Esophagus squamous epithelium (tissue), 5 donors: ENCODE measurements around the gene OR1I1. TPM values are rescaled to one million over a fixed set of nuclear protein-coding genes. Genes with fewer than 3 reads are reported as not detected.

Experiments
- DNase-seq: peaks from one replicate; lab custom pipeline; 2025; lab: John Stamatoyannopoulos, UW
- H3K27ac ChIP-seq, 4 donors: fragments of 200-600 bp; sonication (generic); one replicate each; pipeline ENCODE4 v1.5.1; 2016 to 2019; ENCODE audit warnings: mild to moderate bottlenecking in 1 of 4
- H3K27me3 ChIP-seq, 4 donors: fragments of 200-600 bp; sonication (generic); 1 replicate in 3 of 4; 2 replicates in 1 of 4; pipeline versions ENCODE4 v1.5.1 to v1.6.0; 2017 to 2021; ENCODE audit warnings: antibody characterized with exemption in 1 of 4
- H3K36me3 ChIP-seq, 3 donors: fragments of 200-600 bp; sonication (generic); one replicate each; pipeline ENCODE4 v1.5.1; 2016 to 2019
- H3K4me1 ChIP-seq, 3 donors: fragments of 200-600 bp; sonication (generic); one replicate each; pipeline ENCODE4 v1.5.1; 2017 to 2019
- H3K4me3 ChIP-seq, 4 donors: fragments of 200-600 bp; sonication (generic); 1 replicate in 3 of 4; 2 replicates in 1 of 4; pipeline ENCODE4 v1.5.1; 2016 to 2019; ENCODE audit warnings: mild to moderate bottlenecking in 2 of 4, moderate library complexity in 1 of 4
- H3K9me3 ChIP-seq, 3 donors: fragments of 200-600 bp; sonication (generic); one replicate each; pipeline ENCODE4 v1.5.1; 2016 to 2019
- CTCF ChIP-seq, 6 experiments: fragments of 450-650 bp in 4 of 6; fragments of 200-600 bp in 2 of 6; sonication (generic) in 2 of 6; IDR thresholded peaks; one replicate each; pipeline ENCODE4 v1.5.1; 2016 to 2019; ENCODE audit warnings: antibody characterized with exemption in 6 of 6, mild to moderate bottlenecking in 4 of 6, moderate library complexity in 4 of 6
- POLR2A ChIP-seq, 4 donors: fragments of 450-650 bp; IDR thresholded peaks; one replicate each; pipeline ENCODE4 v1.6.1; 2017; ENCODE audit warnings: antibody characterized with exemption in 4 of 4, mild to moderate bottlenecking in 4 of 4, moderate library complexity in 3 of 4
- WGBS, 2 donors: methylation state at CpG; one replicate each; pipeline ENCODE4 v1.1.5; 2018; 5-methylcytosine and 5-hydroxymethylcytosine counted together
- intact Hi-C: fragments of 100-400 bp; cut with DNase I; formaldehyde crosslinking; loops from one replicate; pipeline ENCODE4 v1.15.0; 2022
- total RNA-seq, 4 donors: library from RNA; depleted of rRNA; stranded (reverse); fragments of >200 nt; gene quantifications; one replicate each; pipeline ENCODE4 v1.1.0, GENCODE V29; 2016
- donor health status: DM: yes; HTN: yes; CAD: no.

The OR1I1 gene
- total RNA-seq, 4 donors from 2014 or later, result not detected

GRCh38 chr19:15111758-15112157 is 29.7 kb downstream of the OR1I1 start:
- no peak for TF ChIP-seq POLR2A (IDR thresholded peaks at IDR 0.05)
- no peak for TF ChIP-seq CTCF (IDR thresholded peaks at IDR 0.05)
- Histone ChIP-seq H3K4me3 (no peak overlapping the region), H3K4me1 (peaks cover 3 to 39% (median 15%) of the 10 kb centered on the region in 3 donors), H3K27me3 (peaks cover 0 to 8% (median 0%) of the 10 kb centered on the region in 4 donors), H3K9me3 (no peaks in the 10 kb centered on the region), H3K27ac (no peak overlapping the region), H3K36me3 (peaks cover 15 to 78% (median 25%) of the 10 kb centered on the region in 3 donors)
- no peak for DNase-seq
- intact Hi-C loops, result no loop called here
- 90 to 100% methylated on average over 1 of the region's 1 CpG for WGBS, 2 donors

- TF ChIP-seq CTCF (IDR thresholded peaks at IDR 0.05) (peak in 2 of 6 experiments; percentile 8 to 24), POLR2A (IDR thresholded peaks at IDR 0.05) (no peak)
- H3K4me3 ChIP-seq, result no peak overlapping the region
- no peak overlapping the region for H3K27ac ChIP-seq
- H3K4me1 ChIP-seq, result peaks cover 0 to 34% (median 15%) of the 10 kb centered on the region in 3 donors
- no peak for DNase-seq
- 68 to 82% methylated on average over 2 to 4 of the region's 11 CpGs for WGBS, 2 donors
- H3K27me3 ChIP-seq, result peaks cover 0 to 7% (median 0%) of the 10 kb centered on the region in 4 donors
- peaks cover 20 to 84% (median 32%) of the 10 kb centered on the region in 3 donors for H3K36me3 ChIP-seq
- intact Hi-C loops, result no loop called here
- no peaks in the 10 kb centered on the region for H3K9me3 ChIP-seq
Measured at GRCh38 chr19:15112385-15112784, 30.4 kb downstream of the OR1I1 start.

- Histone ChIP-seq H3K4me3 (no peak overlapping the region), H3K4me1 (peaks cover 0 to 27% (median 7%) of the 10 kb centered on the region in 3 donors), H3K36me3 (peaks cover 20 to 96% (median 38%) of the 10 kb centered on the region in 3 donors), H3K27ac (peak overlapping the region in 1 of 4 donors; percentile 55), H3K27me3 (no peaks in the 10 kb centered on the region), H3K9me3 (no peaks in the 10 kb centered on the region)
- DNase-seq, result no peak
- TF ChIP-seq POLR2A (IDR thresholded peaks at IDR 0.05) (no peak), CTCF (IDR thresholded peaks at IDR 0.05) (no peak)
- intact Hi-C loops, result no loop called here
- 96 to 97% methylated on average over 7 to 17 of the region's 58 CpGs for WGBS, 2 donors
Measured at GRCh38 chr19:15113245-15114152, 31.5 kb downstream of the OR1I1 start.

GRCh38 chr19:15114153-15114540 is 32.1 kb downstream of the OR1I1 start:
- H3K4me3 ChIP-seq, result no peak overlapping the region
- peak overlapping the region in 2 of 4 donors; percentile 13 to 55 for H3K27ac ChIP-seq
- 67 to 71% methylated on average over 3 to 4 of the region's 7 CpGs for WGBS, 2 donors
- H3K9me3 ChIP-seq, result no peaks in the 10 kb centered on the region
- peaks cover 0 to 22% (median 3%) of the 10 kb centered on the region in 3 donors for H3K4me1 ChIP-seq
- no peaks in the 10 kb centered on the region for H3K27me3 ChIP-seq
- no peak for DNase-seq
- H3K36me3 ChIP-seq, result peaks cover 25 to 100% (median 44%) of the 10 kb centered on the region in 3 donors
- no peak for TF ChIP-seq CTCF (IDR thresholded peaks at IDR 0.05)
- TF ChIP-seq POLR2A (IDR thresholded peaks at IDR 0.05), result no peak
- intact Hi-C loops, result no loop called here

- TF ChIP-seq CTCF (IDR thresholded peaks at IDR 0.05), result no peak
- TF ChIP-seq POLR2A (IDR thresholded peaks at IDR 0.05), result no peak
- peaks cover 0 to 20% (median 3%) of the 10 kb centered on the region in 3 donors for H3K4me1 ChIP-seq
- H3K36me3 ChIP-seq, result peaks cover 31 to 100% (median 52%) of the 10 kb centered on the region in 3 donors
- intact Hi-C loops, result no loop called here
- WGBS, 2 donors, result 28 to 60% methylated on average over 1 to 8 of the region's 13 CpGs
- no peak for DNase-seq
- H3K9me3 ChIP-seq, result no peaks in the 10 kb centered on the region
- no peaks in the 10 kb centered on the region for H3K27me3 ChIP-seq
- no peak overlapping the region for H3K4me3 ChIP-seq
- peak overlapping the region; percentile 14 to 55 (median 30) for H3K27ac ChIP-seq
Measured at GRCh38 chr19:15115080-15115479, 33.1 kb downstream of the OR1I1 start.
